CD4-positive, alpha-beta T cell treated with Interleukin-4 for 1 hour (primary cell): Measurements from ENCODE around the gene IRAK4.
"Not testable (repeated sequence)": the region's sequence is repeated elsewhere in the genome, so short reads cannot be mapped to it uniquely, and the experiment has no call there.

Experiments
- DNase-seq, 2 donors: peaks; one replicate each; pipeline ENCODE4 v3.0.0-alpha.2; 2020 to 2022

Gene IRAK4

GRCh38 chr12:43758728-43759563, at the start of gene IRAK4, which contains the start of gene PUS7L:
Gene IRAK4 (plus strand): TSS chr12:43758951. CDS start chr12:43768112, 9,161 bp downstream.
Gene PUS7L (minus strand): TSS chr12:43758790. CDS start chr12:43755245, 3,545 bp downstream.
- DNase-seq: peak; percentile 97

- no peak for DNase-seq
Measured at GRCh38 chr12:43711348-43711747, 47.4 kb upstream of the IRAK4 start.

- no peak for DNase-seq
Measured at GRCh38 chr12:43722621-43723020, 36.1 kb upstream of the IRAK4 start.

GRCh38 chr12:43723134-43723533, 35.6 kb upstream of the IRAK4 start:
- no peak for DNase-seq

- peak in 1 of 2 donors; percentile 7 for DNase-seq
Measured at GRCh38 chr12:43728117-43728516, 30.6 kb upstream of the IRAK4 start.

GRCh38 chr12:43728698-43729097, 30.1 kb upstream of the IRAK4 start:
- no peak for DNase-seq

- DNase-seq: no peak
Measured at GRCh38 chr12:43730283-43730682, 28.5 kb upstream of the IRAK4 start.

GRCh38 chr12:43733687-43734086, 25.1 kb upstream of the IRAK4 start:
- DNase-seq: no peak

- DNase-seq: no peak
Measured at GRCh38 chr12:43736927-43737440, 21.8 kb upstream of the IRAK4 start.

GRCh38 chr12:43737646-43738045, 21.1 kb upstream of the IRAK4 start:
- DNase-seq: no peak

- no peak for DNase-seq
Measured at GRCh38 chr12:43740511-43741100, 18.1 kb upstream of the IRAK4 start.

GRCh38 chr12:43742106-43742505, 16.6 kb upstream of the IRAK4 start:
- no peak for DNase-seq

- no peak for DNase-seq
Measured at GRCh38 chr12:43744826-43745225, 13.9 kb upstream of the IRAK4 start.

GRCh38 chr12:43749016-43749415, 9.7 kb upstream of the IRAK4 start:
- no peak for DNase-seq

GRCh38 chr12:43750814-43751213, 7.9 kb upstream of the IRAK4 start:
- no peak for DNase-seq

- DNase-seq: not testable (repeated sequence)
Measured at GRCh38 chr12:43751360-43751759, 7.4 kb upstream of the IRAK4 start.

- no peak for DNase-seq
Measured at GRCh38 chr12:43754015-43754414, 4.7 kb upstream of the IRAK4 start.

- no peak for DNase-seq
Measured at GRCh38 chr12:43758247-43758727, 464 bp upstream of the IRAK4 start.

- DNase-seq: no peak
Measured at GRCh38 chr12:43760396-43760795, 1.6 kb downstream of the IRAK4 start.

- no peak for DNase-seq
Measured at GRCh38 chr12:43761500-43761899, 2.7 kb downstream of the IRAK4 start.

- DNase-seq: no peak
Measured at GRCh38 chr12:43762596-43762995, 3.8 kb downstream of the IRAK4 start.

- DNase-seq: no peak
Measured at GRCh38 chr12:43763769-43764168, 5.0 kb downstream of the IRAK4 start.

GRCh38 chr12:43764528-43764927, 5.8 kb downstream of the IRAK4 start:
- no peak for DNase-seq

GRCh38 chr12:43766291-43766690, 7.5 kb downstream of the IRAK4 start:
- no peak for DNase-seq
